HUES64 (cell line): Measurements from ENCODE around the gene PDZK1IP1.

ENCODE experiments used
- H3K27ac ChIP-seq: 2 replicates; pipeline ENCODE4 v1.7.0; 2013; ENCODE audit warnings: low read depth, low read length, inconsistent platforms
- H3K27me3 ChIP-seq: 2 replicates; pipeline ENCODE4 v1.6.1; 2013; ENCODE audit warnings: mild to moderate bottlenecking, low read length; ENCODE audit not compliant: insufficient read depth
- H3K36me3 ChIP-seq: 2 replicates; pipeline ENCODE4 v1.6.1; 2013; ENCODE audit warnings: mild to moderate bottlenecking, low read length; ENCODE audit not compliant: insufficient read depth
- H3K4me1 ChIP-seq: 2 replicates; pipeline ENCODE4 v1.6.1; 2013; ENCODE audit warnings: mild to moderate bottlenecking, low read length, moderate library complexity; ENCODE audit not compliant: insufficient read depth
- H3K4me3 ChIP-seq: 2 replicates; pipeline ENCODE4 v1.5.1; 2013; ENCODE audit warnings: mild to moderate bottlenecking, low read length, moderate library complexity
- H3K9ac ChIP-seq: 2 replicates; pipeline ENCODE4 v1.6.1; 2013; ENCODE audit warnings: mild to moderate bottlenecking, low read depth, low read length
- H3K9me3 ChIP-seq: 2 replicates; pipeline ENCODE4 v1.6.1; 2013; ENCODE audit warnings: low read depth, low read length; ENCODE audit not compliant: insufficient read depth
- WGBS: fragments of 150-250, 120-280 bp; methylation state at CpG from one replicate; pipeline ENCODE4 v1.1.7; 2013; ENCODE audit warnings: missing lambda C conversion rate; 5-methylcytosine and 5-hydroxymethylcytosine counted together

PDZK1IP1 gene

GRCh38 chr1:47184822-47185677 is 4.8 kb downstream of the PDZK1IP1 start:
- Histone ChIP-seq H3K4me3 (no peak overlapping the region), H3K27ac (no peak overlapping the region), H3K36me3 (no peaks in the 10 kb centered on the region), H3K27me3 (peaks cover 20% of the 10 kb centered on the region), H3K4me1 (no peaks in the 10 kb centered on the region; the same call in 1 of the 2 replicates), H3K9ac (no peak overlapping the region), H3K9me3 (no peaks in the 10 kb centered on the region)
- 88% methylated on average over 14 of the region's 14 CpGs for WGBS

GRCh38 chr1:47184090-47184821 is 5.6 kb downstream of the PDZK1IP1 start:
- H3K4me3 ChIP-seq: no peak overlapping the region
- peaks cover 27% of the 10 kb centered on the region for H3K27me3 ChIP-seq
- WGBS: 89% methylated on average over 5 of the region's 5 CpGs
- no peaks in the 10 kb centered on the region for H3K4me1 ChIP-seq
- H3K9me3 ChIP-seq: no peaks in the 10 kb centered on the region
- no peak overlapping the region for H3K9ac ChIP-seq
- H3K36me3 ChIP-seq: no peaks in the 10 kb centered on the region
- no peak overlapping the region for H3K27ac ChIP-seq

- Histone ChIP-seq H3K9ac (no peak overlapping the region), H3K4me1 (peaks cover 2% of the 10 kb centered on the region; the same call in 1 of the 2 replicates), H3K36me3 (no peaks in the 10 kb centered on the region), H3K9me3 (no peaks in the 10 kb centered on the region), H3K27ac (no peak overlapping the region), H3K27me3 (peaks cover 28% of the 10 kb centered on the region), H3K4me3 (no peak overlapping the region)
- 87% methylated on average over 11 of the region's 11 CpGs for WGBS
These were observed 6.3 kb downstream of the PDZK1IP1 start for GRCh38 chr1:47183308-47184089.

GRCh38 chr1:47182676-47183235 is 7.1 kb downstream of the PDZK1IP1 start:
- Histone ChIP-seq H3K4me1 (peaks cover 2% of the 10 kb centered on the region; the same call in 1 of the 2 replicates), H3K27ac (no peak overlapping the region)
- 82% methylated on average over 7 of the region's 7 CpGs for WGBS

GRCh38 chr1:47181955-47182675 is 7.7 kb downstream of the PDZK1IP1 start:
- WGBS: 82% methylated on average over 6 of the region's 7 CpGs
- Histone ChIP-seq H3K4me3 (no peak overlapping the region), H3K9me3 (no peaks in the 10 kb centered on the region), H3K27ac (no peak overlapping the region), H3K36me3 (no peaks in the 10 kb centered on the region), H3K4me1 (peaks cover 2% of the 10 kb centered on the region; the same call in 1 of the 2 replicates), H3K9ac (no peak overlapping the region), H3K27me3 (peaks cover 28% of the 10 kb centered on the region)

More at GRCh38 chr1:47182676-47183235, 7.1 kb downstream of the PDZK1IP1 start:
- Histone ChIP-seq H3K27me3 (peaks cover 28% of the 10 kb centered on the region), H3K36me3 (no peaks in the 10 kb centered on the region), H3K9me3 (no peaks in the 10 kb centered on the region), H3K4me3 (no peak overlapping the region), H3K9ac (no peak overlapping the region)

- Histone ChIP-seq H3K4me1 (peaks cover 2% of the 10 kb centered on the region; the same call in 1 of the 2 replicates), H3K27me3 (peaks cover 28% of the 10 kb centered on the region), H3K4me3 (no peak overlapping the region), H3K27ac (no peak overlapping the region), H3K9me3 (no peaks in the 10 kb centered on the region), H3K9ac (no peak overlapping the region), H3K36me3 (no peaks in the 10 kb centered on the region)
- WGBS: 63% methylated on average over 18 of the region's 18 CpGs
These were observed 8.5 kb downstream of the PDZK1IP1 start for GRCh38 chr1:47181095-47181954.

GRCh38 chr1:47180603-47181094 is 9.2 kb downstream of the PDZK1IP1 start:
- H3K9ac ChIP-seq: no peak overlapping the region
- peaks cover 2% of the 10 kb centered on the region; the same call in 1 of the 2 replicates for H3K4me1 ChIP-seq
- H3K27ac ChIP-seq: no peak overlapping the region
- no peak overlapping the region for H3K4me3 ChIP-seq
- H3K27me3 ChIP-seq: peaks cover 28% of the 10 kb centered on the region
- no peaks in the 10 kb centered on the region for H3K36me3 ChIP-seq
- 75% methylated on average over 3 of the region's 3 CpGs for WGBS
- H3K9me3 ChIP-seq: no peaks in the 10 kb centered on the region

- Histone ChIP-seq H3K4me3 (no peak overlapping the region), H3K4me1 (peaks cover 2% of the 10 kb centered on the region; the same call in 1 of the 2 replicates), H3K9me3 (no peaks in the 10 kb centered on the region), H3K27me3 (peaks cover 28% of the 10 kb centered on the region), H3K9ac (no peak overlapping the region), H3K27ac (no peak overlapping the region), H3K36me3 (no peaks in the 10 kb centered on the region)
- 89% methylated on average over 3 of the region's 3 CpGs for WGBS
These were observed 9.8 kb downstream of the PDZK1IP1 start for GRCh38 chr1:47179988-47180563.
